ENCODE measurements around the gene DIP2C. TPM values are rescaled to one million over a fixed set of nuclear protein-coding genes. Genes with fewer than 3 reads are reported as not detected.

DIP2C gene
- polyA plus RNA-seq, 1 of the 3 experiments (the other 2 are of a cell fraction): 8.7 TPM

- H2AFZ ChIP-seq (ENCODE audit: low read depth): no peak overlapping the region
- H3K27me3 ChIP-seq (ENCODE audit: insufficient read depth): no peaks in the 10 kb centered on the region
- TF ChIP-seq, protein P1, sequence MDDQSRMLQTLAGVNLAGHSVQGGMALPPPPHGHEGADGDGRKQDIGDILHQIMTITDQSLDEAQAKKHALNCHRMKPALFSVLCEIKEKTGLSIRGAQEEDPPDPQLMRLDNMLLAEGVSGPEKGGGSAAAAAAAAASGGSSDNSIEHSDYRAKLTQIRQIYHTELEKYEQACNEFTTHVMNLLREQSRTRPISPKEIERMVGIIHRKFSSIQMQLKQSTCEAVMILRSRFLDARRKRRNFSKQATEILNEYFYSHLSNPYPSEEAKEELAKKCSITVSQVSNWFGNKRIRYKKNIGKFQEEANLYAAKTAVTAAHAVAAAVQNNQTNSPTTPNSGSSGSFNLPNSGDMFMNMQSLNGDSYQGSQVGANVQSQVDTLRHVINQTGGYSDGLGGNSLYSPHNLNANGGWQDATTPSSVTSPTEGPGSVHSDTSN (IDR thresholded peaks at IDR 0.05): no peak
- no peak for TF ChIP-seq MEF2A (IDR thresholded peaks at IDR 0.05; ENCODE audit: borderline replicate concordance, low read depth)
- no peak for TF ChIP-seq POLR2AphosphoS5 (IDR thresholded peaks at IDR 0.05; ENCODE audit: low read depth, low read length)
- no peak for TF ChIP-seq JUND (IDR thresholded peaks at IDR 0.05)
- TF ChIP-seq SIN3A (IDR thresholded peaks at IDR 0.05; ENCODE audit: borderline replicate concordance, low read depth, low read length): no peak
- no peak for TF ChIP-seq SMC3 (IDR thresholded peaks at IDR 0.05; ENCODE audit: low read depth, low read length)
- TF ChIP-seq YY1 (IDR thresholded peaks at IDR 0.05; ENCODE audit: low read depth): no peak
- TF ChIP-seq, protein P2, sequence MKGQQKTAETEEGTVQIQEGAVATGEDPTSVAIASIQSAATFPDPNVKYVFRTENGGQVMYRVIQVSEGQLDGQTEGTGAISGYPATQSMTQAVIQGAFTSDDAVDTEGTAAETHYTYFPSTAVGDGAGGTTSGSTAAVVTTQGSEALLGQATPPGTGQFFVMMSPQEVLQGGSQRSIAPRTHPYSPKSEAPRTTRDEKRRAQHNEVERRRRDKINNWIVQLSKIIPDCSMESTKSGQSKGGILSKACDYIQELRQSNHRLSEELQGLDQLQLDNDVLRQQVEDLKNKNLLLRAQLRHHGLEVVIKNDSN (IDR thresholded peaks at IDR 0.05; ENCODE audit: borderline replicate concordance, low read depth): no peak
- TF ChIP-seq, protein P3, sequence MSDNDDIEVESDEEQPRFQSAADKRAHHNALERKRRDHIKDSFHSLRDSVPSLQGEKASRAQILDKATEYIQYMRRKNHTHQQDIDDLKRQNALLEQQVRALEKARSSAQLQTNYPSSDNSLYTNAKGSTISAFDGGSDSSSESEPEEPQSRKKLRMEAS (IDR thresholded peaks at IDR 0.05; ENCODE audit: low read depth): no peak
- no peak for TF ChIP-seq RXRA (IDR thresholded peaks at IDR 0.05; ENCODE audit: borderline replicate concordance, low read depth)
- TF ChIP-seq NFIC (IDR thresholded peaks at IDR 0.05; ENCODE audit: borderline replicate concordance): no peak
- no peak for TF ChIP-seq GATA2 (CRISPR knock-in tag; IDR thresholded peaks at IDR 0.05)
- TF ChIP-seq TCF12 (IDR thresholded peaks at IDR 0.05): no peak
- H3K36me3 ChIP-seq (replicated peaks in 1 of 2; ENCODE audit: control insufficient read depth in 1 of 2, insufficient read depth in 2 of 2, low read length in 1 of 2): peaks cover 5 to 42% of the 10 kb centered on the region in 2 experiments
- H3K9me3 ChIP-seq: no peaks in the 10 kb centered on the region
- no peaks in the 10 kb centered on the region for H4K20me1 ChIP-seq (ENCODE audit: insufficient read depth)
- no peaks in the 10 kb centered on the region for H3K9me2 ChIP-seq
- no peaks in the 10 kb centered on the region for H3K79me2 ChIP-seq (ENCODE audit: insufficient read depth)
- 96% methylated on average over 5 of the region's 18 CpGs for WGBS (ENCODE audit: low lambda C conversion rate)
- DNase-seq: no peak
- ChIA-PET POLR2A (no interaction called here), CTCF (no interaction called here)
- H3K4me1 ChIP-seq (ENCODE audit: control insufficient read depth in 1 of 2, insufficient read depth in 2 of 2, low read depth in 1 of 2, low read length in 1 of 2): no peaks in the 10 kb centered on the region; a peak in 1 of 4 replicates
- no peak overlapping the region for H3K4me3 ChIP-seq (ENCODE audit: low read depth in 2 of 2, low read length in 1 of 2)
- no peak overlapping the region for H3K27ac ChIP-seq (ENCODE audit: low read depth in 2 of 2, low read length in 1 of 2)
- H3K4me2 ChIP-seq: no peak overlapping the region
- H3F3A ChIP-seq (replicated peaks; ENCODE audit: insufficient read depth): no peaks in the 10 kb centered on the region
- no peak overlapping the region for H3K9ac ChIP-seq
These were observed 413.8 kb downstream of the DIP2C start for GRCh38 chr10:275680-276079.

DNA sequence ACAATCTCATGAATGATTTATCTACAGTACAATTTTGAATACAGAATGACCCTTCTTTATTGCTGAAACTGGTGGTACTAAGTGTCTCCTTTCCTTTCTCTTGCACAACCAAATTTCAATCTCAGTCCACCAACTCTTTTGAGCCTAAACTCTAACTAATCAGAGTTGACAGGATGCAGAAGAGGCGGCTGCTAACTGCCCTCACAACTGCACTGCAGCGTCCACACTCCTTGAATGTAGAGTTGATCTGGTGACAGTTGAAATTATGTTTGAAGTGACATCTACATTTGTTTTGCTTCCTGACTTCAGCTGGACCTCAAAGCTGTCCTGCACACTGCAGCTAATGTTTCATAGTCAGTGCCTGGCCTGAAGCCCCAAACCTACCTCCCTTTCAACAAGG is 414.6 kb downstream of the DIP2C start:
- H3K27ac ChIP-seq (ENCODE audit: low read depth in 2 of 2, low read length in 1 of 2): no peak overlapping the region
- no peaks in the 10 kb centered on the region for H3K79me2 ChIP-seq (ENCODE audit: insufficient read depth)
- no peak overlapping the region for H2AFZ ChIP-seq (ENCODE audit: low read depth)
- no peaks in the 10 kb centered on the region for H3K9me3 ChIP-seq
- no peak for DNase-seq
- WGBS (ENCODE audit: low lambda C conversion rate): 89% methylated on average over 2 of the region's 2 CpGs
- H3K36me3 ChIP-seq (replicated peaks in 1 of 2; ENCODE audit: control insufficient read depth in 1 of 2, insufficient read depth in 2 of 2, low read length in 1 of 2): peaks cover 5 to 36% of the 10 kb centered on the region in 2 experiments
- no peaks in the 10 kb centered on the region for H3F3A ChIP-seq (replicated peaks; ENCODE audit: insufficient read depth)
- no peaks in the 10 kb centered on the region for H4K20me1 ChIP-seq (ENCODE audit: insufficient read depth)
- H3K9ac ChIP-seq: no peak overlapping the region
- no peak overlapping the region for H3K4me2 ChIP-seq
- no peaks in the 10 kb centered on the region for H3K27me3 ChIP-seq (ENCODE audit: insufficient read depth)
- ChIA-PET POLR2A (no interaction called here), CTCF (interaction anchor here (0.8 to 0.9 kb wide), 2 partner anchors 8 to 19 kb away, joined by 3 read pairs; no protein-coding TSS in a partner anchor)
- H3K4me1 ChIP-seq (ENCODE audit: control insufficient read depth in 1 of 2, insufficient read depth in 2 of 2, low read depth in 1 of 2, low read length in 1 of 2): no peaks in the 10 kb centered on the region; a peak in 1 of 4 replicates
- no peaks in the 10 kb centered on the region for H3K9me2 ChIP-seq
- no peak overlapping the region for H3K4me3 ChIP-seq (ENCODE audit: low read depth in 2 of 2, low read length in 1 of 2)
- TF ChIP-seq ZBTB33 (IDR thresholded peaks at IDR 0.05; ENCODE audit: borderline replicate concordance, low read depth) (no peak), USF2 (IDR thresholded peaks at IDR 0.05; ENCODE audit: borderline replicate concordance, low read depth, low read length) (no peak), POLR2AphosphoS5 (IDR thresholded peaks at IDR 0.05; ENCODE audit: low read depth, low read length) (no peak), ELF1 (IDR thresholded peaks at IDR 0.05) (no peak), EZH2phosphoT487 (IDR thresholded peaks at IDR 0.05; ENCODE audit: borderline replicate concordance, low read depth) (no peak), EP300 (IDR thresholded peaks at IDR 0.05; ENCODE audit: borderline replicate concordance in 1 of 2, low read depth in 1 of 2, low read length in 1 of 2) (no peak), FOXM1 (IDR thresholded peaks at IDR 0.05; ENCODE audit: low read depth) (no peak), FOSL2 (IDR thresholded peaks at IDR 0.05; ENCODE audit: borderline replicate concordance, low read depth) (no peak), SIN3A (IDR thresholded peaks at IDR 0.05; ENCODE audit: borderline replicate concordance, low read depth, low read length) (no peak), MXI1 (IDR thresholded peaks at IDR 0.05; ENCODE audit: low read depth, low read length) (no peak)
- TF ChIP-seq, protein P2 (IDR thresholded peaks at IDR 0.05; ENCODE audit: borderline replicate concordance, low read depth): no peak
- TF ChIP-seq, protein P4, sequence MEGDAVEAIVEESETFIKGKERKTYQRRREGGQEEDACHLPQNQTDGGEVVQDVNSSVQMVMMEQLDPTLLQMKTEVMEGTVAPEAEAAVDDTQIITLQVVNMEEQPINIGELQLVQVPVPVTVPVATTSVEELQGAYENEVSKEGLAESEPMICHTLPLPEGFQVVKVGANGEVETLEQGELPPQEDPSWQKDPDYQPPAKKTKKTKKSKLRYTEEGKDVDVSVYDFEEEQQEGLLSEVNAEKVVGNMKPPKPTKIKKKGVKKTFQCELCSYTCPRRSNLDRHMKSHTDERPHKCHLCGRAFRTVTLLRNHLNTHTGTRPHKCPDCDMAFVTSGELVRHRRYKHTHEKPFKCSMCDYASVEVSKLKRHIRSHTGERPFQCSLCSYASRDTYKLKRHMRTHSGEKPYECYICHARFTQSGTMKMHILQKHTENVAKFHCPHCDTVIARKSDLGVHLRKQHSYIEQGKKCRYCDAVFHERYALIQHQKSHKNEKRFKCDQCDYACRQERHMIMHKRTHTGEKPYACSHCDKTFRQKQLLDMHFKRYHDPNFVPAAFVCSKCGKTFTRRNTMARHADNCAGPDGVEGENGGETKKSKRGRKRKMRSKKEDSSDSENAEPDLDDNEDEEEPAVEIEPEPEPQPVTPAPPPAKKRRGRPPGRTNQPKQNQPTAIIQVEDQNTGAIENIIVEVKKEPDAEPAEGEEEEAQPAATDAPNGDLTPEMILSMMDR (IDR thresholded peaks at IDR 0.05): no peak
